Skeletal muscle cell (primary cell): ENCODE data around the gene TSEN34.
A peak's percentile ranks its signal among the peaks of the same experiment; 100 is the strongest.
"Not testable (repeated sequence)": the region's sequence is repeated elsewhere in the genome, so short reads cannot be mapped to it uniquely, and the experiment has no call there.

Experiments used
- DNase-seq: peaks from one replicate; pipeline ENCODE4 v3.0.0-alpha.2; 2010; ENCODE audit warnings: low read depth
- H3K4me3 ChIP-seq: 2 replicates; pipeline ENCODE4 v1.5.1; 2011; ENCODE audit warnings: low read depth, mild to moderate bottlenecking, control low read depth, low read length, moderate library complexity

TSEN34 gene

GRCh38 chr19:54160182-54160811 is 30.8 kb upstream of the TSEN34 start:
- peak overlapping the region; percentile 70 for H3K4me3 ChIP-seq
- no peak for DNase-seq

- H3K4me3 ChIP-seq: peak overlapping the region; percentile 70
- DNase-seq: no peak
Measured at GRCh38 chr19:54160854-54161253, 30.3 kb upstream of the TSEN34 start.

GRCh38 chr19:54162241-54162805 is 28.8 kb upstream of the TSEN34 start:
- no peak for DNase-seq
- peak overlapping the region; percentile 52 for H3K4me3 ChIP-seq

- DNase-seq: no peak
- H3K4me3 ChIP-seq: no peak overlapping the region
Measured at GRCh38 chr19:54162884-54163283, 28.2 kb upstream of the TSEN34 start.

GRCh38 chr19:54164369-54165068 is 26.6 kb upstream of the TSEN34 start:
- DNase-seq: no peak
- peak overlapping the region; percentile 21 for H3K4me3 ChIP-seq

- H3K4me3 ChIP-seq: no peak overlapping the region
- DNase-seq: no peak
Measured at GRCh38 chr19:54165222-54165621, 25.9 kb upstream of the TSEN34 start.

- no peak for DNase-seq
- H3K4me3 ChIP-seq: no peak overlapping the region
Measured at GRCh38 chr19:54168174-54168917, 22.8 kb upstream of the TSEN34 start.

- no peak overlapping the region for H3K4me3 ChIP-seq
- no peak for DNase-seq
Measured at GRCh38 chr19:54169149-54169740, 21.9 kb upstream of the TSEN34 start.

- not testable (repeated sequence) for DNase-seq, H3K4me3 ChIP-seq
Measured at GRCh38 chr19:54171736-54172431, 19.2 kb upstream of the TSEN34 start.

- DNase-seq: no peak
- H3K4me3 ChIP-seq: no peak within 1 kb of the TSS
Measured at GRCh38 chr19:54172471-54173358, 18.4 kb upstream of the TSEN34 start, which contains the start of gene TMC4. TMC4 (minus strand) TSS chr19:54173160; CDS start chr19:54173117, 43 bp downstream.

GRCh38 chr19:54173359-54173699 is 17.8 kb upstream of the TSEN34 start:
- no peak for DNase-seq
- no peak overlapping the region for H3K4me3 ChIP-seq

GRCh38 chr19:54173951-54174834 is 16.9 kb upstream of the TSEN34 start:
- no peak overlapping the region for H3K4me3 ChIP-seq
- DNase-seq: no peak

- DNase-seq: no peak
- no peak overlapping the region for H3K4me3 ChIP-seq
Measured at GRCh38 chr19:54178581-54179261, 12.4 kb upstream of the TSEN34 start.

GRCh38 chr19:54179262-54179852 is 11.8 kb upstream of the TSEN34 start:
- DNase-seq: no peak
- H3K4me3 ChIP-seq: no peak overlapping the region

GRCh38 chr19:54179921-54180461 is 11.1 kb upstream of the TSEN34 start:
- H3K4me3 ChIP-seq: no peak overlapping the region
- DNase-seq: peak; percentile 45

GRCh38 chr19:54180691-54181091 is 10.4 kb upstream of the TSEN34 start:
- DNase-seq: no peak
- H3K4me3 ChIP-seq: no peak overlapping the region
